ENCODE results near the gene SEM1.

DNA sequence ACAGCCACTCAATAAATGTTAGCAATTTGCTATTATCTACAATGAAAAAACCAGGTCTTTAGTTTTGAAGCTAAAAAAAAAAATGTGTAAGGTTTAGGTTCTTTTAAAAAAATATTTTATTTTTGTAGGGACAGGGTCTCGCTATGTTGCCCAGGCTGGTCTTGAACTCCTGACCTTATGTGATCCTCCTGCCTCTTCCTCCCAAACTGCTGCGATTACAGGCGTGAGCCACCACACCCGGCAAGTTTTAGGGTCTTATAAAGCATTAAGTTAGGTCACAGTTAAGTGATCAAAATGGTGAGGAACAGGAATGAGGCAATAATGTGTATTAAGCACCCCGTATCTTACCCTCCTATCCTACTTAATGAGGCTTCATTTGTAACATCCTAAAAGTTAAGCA is 774 bp downstream of the SEM1 start:
- TF ChIP-seq, protein P1, sequence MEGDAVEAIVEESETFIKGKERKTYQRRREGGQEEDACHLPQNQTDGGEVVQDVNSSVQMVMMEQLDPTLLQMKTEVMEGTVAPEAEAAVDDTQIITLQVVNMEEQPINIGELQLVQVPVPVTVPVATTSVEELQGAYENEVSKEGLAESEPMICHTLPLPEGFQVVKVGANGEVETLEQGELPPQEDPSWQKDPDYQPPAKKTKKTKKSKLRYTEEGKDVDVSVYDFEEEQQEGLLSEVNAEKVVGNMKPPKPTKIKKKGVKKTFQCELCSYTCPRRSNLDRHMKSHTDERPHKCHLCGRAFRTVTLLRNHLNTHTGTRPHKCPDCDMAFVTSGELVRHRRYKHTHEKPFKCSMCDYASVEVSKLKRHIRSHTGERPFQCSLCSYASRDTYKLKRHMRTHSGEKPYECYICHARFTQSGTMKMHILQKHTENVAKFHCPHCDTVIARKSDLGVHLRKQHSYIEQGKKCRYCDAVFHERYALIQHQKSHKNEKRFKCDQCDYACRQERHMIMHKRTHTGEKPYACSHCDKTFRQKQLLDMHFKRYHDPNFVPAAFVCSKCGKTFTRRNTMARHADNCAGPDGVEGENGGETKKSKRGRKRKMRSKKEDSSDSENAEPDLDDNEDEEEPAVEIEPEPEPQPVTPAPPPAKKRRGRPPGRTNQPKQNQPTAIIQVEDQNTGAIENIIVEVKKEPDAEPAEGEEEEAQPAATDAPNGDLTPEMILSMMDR (IDR thresholded peaks at IDR 0.05) = no peak
- TF ChIP-seq POLR2A (IDR thresholded peaks at IDR 0.05) = no peak

All from ovary (tissue), 3 donors.